CD14-positive monocyte (primary cell): ENCODE measurements around the gene ERMARD. TPM values are rescaled to one million over a fixed set of nuclear protein-coding genes. Genes with fewer than 3 reads are reported as not detected.

Experiments used
- DNase-seq, 3 donors: peaks; one replicate each; pipeline ENCODE4 v3.0.0-alpha.2; 2011 to 2022
- H2AFZ ChIP-seq: 2 replicates; pipeline ENCODE4 v1.6.0; 2012; ENCODE audit warnings: mild to moderate bottlenecking, low read depth, low read length, inconsistent platforms; ENCODE audit not compliant: insufficient read depth, poor library complexity, severe bottlenecking
- H3K27ac ChIP-seq, 2 donors: 1 replicate in 1 of 2; 2 replicates in 1 of 2; pipeline ENCODE4 v1.5.1; 2012 to 2013; ENCODE audit warnings: low read length in 2 of 2, control low read depth in 1 of 2, inconsistent platforms in 1 of 2, low read depth in 1 of 2, mild to moderate bottlenecking in 1 of 2
- H3K27me3 ChIP-seq, 2 donors: one replicate each; pipeline versions ENCODE4 v1.6.0 to v1.6.1; 2011 to 2013; ENCODE audit warnings: low read length in 2 of 2; ENCODE audit not compliant: control insufficient read depth in 2 of 2, insufficient read depth in 2 of 2
- H3K36me3 ChIP-seq, 2 donors: replicated peaks in 1 of 2; 1 replicate in 1 of 2; 2 replicates in 1 of 2; pipeline versions ENCODE4 v1.5.1 to v1.6.1; 2012 to 2013; ENCODE audit warnings: low read length in 2 of 2, control low read depth in 1 of 2, inconsistent platforms in 1 of 2, mild to moderate bottlenecking in 1 of 2; ENCODE audit not compliant: insufficient read depth in 2 of 2, control insufficient read depth in 1 of 2
- H3K4me1 ChIP-seq, 2 donors: 1 replicate in 1 of 2; 2 replicates in 1 of 2; pipeline versions ENCODE4 v1.5.1 to v1.6.1; 2012 to 2013; ENCODE audit warnings: low read length in 2 of 2, control low read depth in 1 of 2, inconsistent platforms in 1 of 2, mild to moderate bottlenecking in 1 of 2, moderate library complexity in 1 of 2; ENCODE audit not compliant: insufficient read depth in 2 of 2, control insufficient read depth in 1 of 2
- H3K4me2 ChIP-seq: replicated peaks from 2 replicates; pipeline ENCODE3; 2012; ENCODE audit warnings: low read length, moderate library complexity, mild to moderate bottlenecking; ENCODE audit not compliant: poor library complexity, severe bottlenecking; ENCODE audit errors: extremely low read depth
- H3K4me3 ChIP-seq, 3 experiments: fragments of 200-600 bp in 1 of 3; sonication (generic) in 1 of 3; replicated peaks in 1 of 3; 1 replicate in 2 of 3; 2 replicates in 1 of 3; pipeline ENCODE4 v1.5.1; 2011 to 2013; ENCODE audit warnings: low read length in 3 of 3, mild to moderate bottlenecking in 3 of 3, control low read depth in 2 of 3, low read depth in 2 of 3, inconsistent platforms in 1 of 3, moderate library complexity in 1 of 3
- H3K79me2 ChIP-seq: 2 replicates; pipeline ENCODE4 v1.6.0; 2012; ENCODE audit warnings: mild to moderate bottlenecking, control low read depth, inconsistent platforms, low read length, moderate library complexity; ENCODE audit not compliant: insufficient read depth
- H3K9ac ChIP-seq: 2 replicates; pipeline ENCODE4 v1.6.0; 2017; ENCODE audit warnings: low read length, mild to moderate bottlenecking; ENCODE audit not compliant: insufficient read depth, poor library complexity, severe bottlenecking
- H3K9me3 ChIP-seq, 2 donors: replicated peaks in 1 of 2; 1 replicate in 1 of 2; 2 replicates in 1 of 2; pipeline versions ENCODE4 v1.5.1 to v1.6.1; 2012 to 2013; ENCODE audit warnings: low read length in 2 of 2, control low read depth in 1 of 2; ENCODE audit not compliant: control insufficient read depth in 1 of 2, insufficient read depth in 1 of 2
- H4K20me1 ChIP-seq: 2 replicates; pipeline ENCODE4 v1.6.0; 2012; ENCODE audit warnings: mild to moderate bottlenecking, low read length, control low read depth, moderate library complexity; ENCODE audit not compliant: insufficient read depth
- H3K27ac Mint-ChIP-seq, 7 donors: one replicate each; pipeline ENCODE4 v1.8.0; 2020; ENCODE audit warnings: mild to moderate bottlenecking in 7 of 7, mixed read lengths in 7 of 7, moderate library complexity in 6 of 7, inconsistent platforms in 2 of 7
- H3K27me3 Mint-ChIP-seq, 3 donors: one replicate each; pipeline ENCODE4 v1.8.0; 2021 to 2022; ENCODE audit warnings: low read depth in 3 of 3, mild to moderate bottlenecking in 3 of 3, mixed read lengths in 3 of 3, moderate library complexity in 3 of 3, inconsistent platforms in 1 of 3
- H3K36me3 Mint-ChIP-seq, 2 donors: one replicate each; pipeline ENCODE4 v1.8.0; 2020; ENCODE audit warnings: mixed read lengths in 2 of 2, inconsistent platforms in 1 of 2, mild to moderate bottlenecking in 1 of 2
- H3K4me1 Mint-ChIP-seq: one replicate; pipeline ENCODE4 v1.8.0; 2020; ENCODE audit warnings: mild to moderate bottlenecking, mixed read lengths
- H3K4me3 Mint-ChIP-seq, 2 donors: one replicate each; pipeline ENCODE4 v1.8.0; 2020; ENCODE audit warnings: mild to moderate bottlenecking in 2 of 2, mixed read lengths in 2 of 2, moderate library complexity in 1 of 2
- H3K9me3 Mint-ChIP-seq, 7 donors: one replicate each; pipeline ENCODE4 v1.8.0; 2020 to 2022; ENCODE audit warnings: mixed read lengths in 7 of 7, mild to moderate bottlenecking in 6 of 7, moderate library complexity in 6 of 7, inconsistent platforms in 2 of 7
- WGBS: methylation state at CpG from one replicate; pipeline ENCODE4 v1.1.5; 2013; ENCODE audit warnings: missing lambda C conversion rate; ENCODE audit not compliant: insufficient coverage; 5-methylcytosine and 5-hydroxymethylcytosine counted together
- intact Hi-C, 2 donors: fragments of 100-400 bp; cut with micrococcal nuclease; formaldehyde crosslinking; loops; one replicate each; pipeline versions ENCODE4 v1.15.0 to v1.15.1; 2023
- polyA plus RNA-seq, 3 donors: library from polyadenylated mRNA; depleted of rRNA in 1 of 3; unstranded in 2 of 3; stranded (reverse) in 1 of 3; fragments of 300-500 nt in 2 of 3; fragments of >200 nt in 1 of 3; fragmentation: Illumina TruSeq in 2 of 3; gene quantifications; 1 replicate in 2 of 3; 2 replicates in 1 of 3; pipeline ENCODE4 v1.2.3, GENCODE V29; 2012 to 2021
- TF ChIP-seq, protein P1 (sequence below): fragments of 200-600 bp; IDR thresholded peaks from one replicate; pipeline ENCODE4 v1.8.0; 2022; ENCODE audit warnings: antibody characterized with exemption, mild to moderate bottlenecking

Gene ERMARD
- polyA plus RNA-seq, 3 donors: 10.6 to 33.0 (median 11.2) TPM

DNA sequence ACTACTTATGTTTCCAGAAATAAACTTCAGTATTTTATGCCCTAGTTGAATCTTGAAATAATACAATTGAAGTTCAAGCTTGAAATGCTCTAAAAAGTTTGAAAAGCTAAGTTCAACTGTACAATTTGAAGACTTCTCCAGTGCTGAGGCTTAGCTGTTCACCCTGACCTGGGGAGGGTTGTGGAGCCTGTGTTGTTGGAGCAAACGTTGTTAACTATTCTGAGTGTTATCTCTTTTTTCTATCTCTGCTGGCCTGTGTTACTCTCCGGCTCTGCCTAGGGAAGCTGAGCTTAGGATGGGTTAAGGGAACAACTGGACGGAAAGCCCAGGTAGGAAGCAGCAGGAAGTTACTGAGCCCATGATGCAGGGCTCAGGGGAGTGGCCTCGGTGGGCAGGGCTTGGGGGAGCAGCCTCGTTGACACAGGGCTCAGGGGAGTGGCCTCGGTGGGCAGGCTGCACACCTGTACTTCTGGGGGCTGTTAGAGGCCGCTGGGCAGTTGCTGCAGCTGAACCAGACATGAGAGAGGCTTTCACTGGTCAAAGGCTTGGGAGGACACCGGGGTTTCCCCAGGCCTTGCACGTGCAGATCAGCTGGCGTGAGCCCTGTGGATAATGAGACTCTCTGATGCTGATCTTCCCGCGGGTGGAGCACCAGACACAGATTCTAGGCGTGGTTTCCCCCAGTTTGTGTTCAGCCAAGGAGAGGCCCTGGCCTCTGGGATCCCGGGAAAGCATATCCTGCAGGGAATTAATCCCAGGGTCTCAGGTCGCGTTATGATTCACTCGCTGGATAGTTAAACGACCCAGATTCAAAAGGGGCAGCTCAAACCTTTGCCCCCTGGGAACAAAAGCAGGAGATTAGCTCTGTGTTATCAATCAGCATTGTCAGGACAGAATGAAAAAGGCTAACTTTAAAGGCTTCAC, 58.9 kb downstream of the ERMARD start:
- Histone ChIP-seq H3K9ac (no peak overlapping the region), H3K9me3 (no peaks in the 10 kb centered on the region), H3K4me2 (no peak overlapping the region), H3K4me3 (no peak overlapping the region), H4K20me1 (no peaks in the 10 kb centered on the region), H3K79me2 (no peaks in the 10 kb centered on the region), H3K27me3 (no peaks in the 10 kb centered on the region), H3K4me1 (no peaks in the 10 kb centered on the region), H3K36me3 (no peaks in the 10 kb centered on the region), H2AFZ (peak overlapping the region; percentile 8), H3K27ac (no peak overlapping the region)
- TF ChIP-seq, protein P1, sequence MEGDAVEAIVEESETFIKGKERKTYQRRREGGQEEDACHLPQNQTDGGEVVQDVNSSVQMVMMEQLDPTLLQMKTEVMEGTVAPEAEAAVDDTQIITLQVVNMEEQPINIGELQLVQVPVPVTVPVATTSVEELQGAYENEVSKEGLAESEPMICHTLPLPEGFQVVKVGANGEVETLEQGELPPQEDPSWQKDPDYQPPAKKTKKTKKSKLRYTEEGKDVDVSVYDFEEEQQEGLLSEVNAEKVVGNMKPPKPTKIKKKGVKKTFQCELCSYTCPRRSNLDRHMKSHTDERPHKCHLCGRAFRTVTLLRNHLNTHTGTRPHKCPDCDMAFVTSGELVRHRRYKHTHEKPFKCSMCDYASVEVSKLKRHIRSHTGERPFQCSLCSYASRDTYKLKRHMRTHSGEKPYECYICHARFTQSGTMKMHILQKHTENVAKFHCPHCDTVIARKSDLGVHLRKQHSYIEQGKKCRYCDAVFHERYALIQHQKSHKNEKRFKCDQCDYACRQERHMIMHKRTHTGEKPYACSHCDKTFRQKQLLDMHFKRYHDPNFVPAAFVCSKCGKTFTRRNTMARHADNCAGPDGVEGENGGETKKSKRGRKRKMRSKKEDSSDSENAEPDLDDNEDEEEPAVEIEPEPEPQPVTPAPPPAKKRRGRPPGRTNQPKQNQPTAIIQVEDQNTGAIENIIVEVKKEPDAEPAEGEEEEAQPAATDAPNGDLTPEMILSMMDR: no peak
- Mint-ChIP-seq H3K36me3 (no peaks in the 10 kb centered on the region), H3K27ac (peak overlapping the region in 2 of 7 donors; percentile 6 to 16), H3K4me3 (no peak overlapping the region), H3K4me1 (no peaks in the 10 kb centered on the region), H3K9me3 (peaks cover 0 to 7% (median 2%) of the 10 kb centered on the region in 7 donors), H3K27me3 (peaks cover 7 to 12% (median 8%) of the 10 kb centered on the region in 3 donors)
- WGBS: 70% methylated on average over 17 of the region's 18 CpGs
- intact Hi-C loops: no loop called here
- DNase-seq: no peak

DNA sequence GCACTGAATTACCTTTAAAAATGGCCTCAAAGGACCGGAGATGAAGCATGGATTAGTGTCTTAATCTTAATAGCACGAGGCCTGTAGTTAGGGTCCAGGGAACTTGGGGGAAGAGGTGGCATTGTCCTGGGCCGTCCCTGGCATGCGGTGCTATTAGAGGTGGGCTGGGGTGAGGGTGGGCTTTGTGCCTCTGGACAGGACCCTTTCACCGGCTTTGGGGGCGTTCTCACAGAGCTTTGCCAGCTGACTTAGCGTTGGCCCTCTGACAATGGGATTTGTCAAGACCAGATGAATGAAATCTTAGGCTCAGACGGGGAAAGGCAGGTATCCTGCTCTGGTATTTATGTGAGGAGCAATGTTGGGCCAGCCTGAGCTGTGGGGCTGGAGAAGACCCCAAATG, 59.6 kb downstream of the ERMARD start:
- Mint-ChIP-seq H3K9me3 (peaks cover 0 to 10% (median 2%) of the 10 kb centered on the region in 7 donors), H3K27ac (no peak overlapping the region), H3K27me3 (peaks cover 7 to 8% (median 8%) of the 10 kb centered on the region in 3 donors), H3K36me3 (no peaks in the 10 kb centered on the region), H3K4me3 (no peak overlapping the region), H3K4me1 (no peaks in the 10 kb centered on the region)
- H2AFZ ChIP-seq: no peak overlapping the region
- no peaks in the 10 kb centered on the region for H4K20me1 ChIP-seq
- H3K27me3 ChIP-seq: no peaks in the 10 kb centered on the region
- TF ChIP-seq, protein P1: no peak
- intact Hi-C loops: no loop called here
- H3K4me3 ChIP-seq: no peak overlapping the region
- H3K36me3 ChIP-seq: no peaks in the 10 kb centered on the region
- H3K79me2 ChIP-seq: no peaks in the 10 kb centered on the region
- DNase-seq: no peak
- no peak overlapping the region for H3K4me2 ChIP-seq
- no peak overlapping the region for H3K27ac ChIP-seq
- no peak overlapping the region for H3K9ac ChIP-seq
- peaks cover 0 to 3% of the 10 kb centered on the region in 2 donors for H3K9me3 ChIP-seq
- 96% methylated on average over 8 of the region's 8 CpGs for WGBS
- no peaks in the 10 kb centered on the region for H3K4me1 ChIP-seq
